Common myeloid progenitor, CD34-positive (primary cell): Measurements from ENCODE around the gene CDKL5.

Experiments used
- CTCF ChIA-PET: fragments of 350-600 bp; sonication (Branson Sonifier 250); formaldehyde crosslinking; loops from one replicate; lab custom pipeline; 2021; ENCODE audit warnings: antibody characterized with exemption; lab: Charles Lee
- POLR2A ChIA-PET: fragments of 350-600 bp; sonication (Branson Sonifier 250); formaldehyde crosslinking; loops from one replicate; lab custom pipeline; 2021; ENCODE audit warnings: antibody characterized with exemption; lab: Charles Lee
- DNase-seq, 3 donors: peaks; one replicate each; pipeline versions ENCODE4 v3.0.0 to v3.0.0-alpha.2; 2013
- H3K27ac ChIP-seq, 2 experiments: 1 replicate in 1 of 2; 2 replicates in 1 of 2; pipeline ENCODE4 v1.7.0; 2013; ENCODE audit warnings: inconsistent platforms in 2 of 2, low read length in 2 of 2, mild to moderate bottlenecking in 2 of 2, low read depth in 1 of 2, moderate library complexity in 1 of 2; ENCODE audit not compliant: severe bottlenecking in 2 of 2, insufficient read depth in 1 of 2, poor library complexity in 1 of 2
- H3K27me3 ChIP-seq, 5 experiments: replicated peaks in 2 of 5; 1 replicate in 3 of 5; 2 replicates in 2 of 5; pipeline versions ENCODE4 v1.6.1 to v1.7.0; 2013; ENCODE audit warnings: low read length in 4 of 5, mild to moderate bottlenecking in 2 of 5, moderate library complexity in 2 of 5, inconsistent platforms in 1 of 5; ENCODE audit not compliant: insufficient read depth in 5 of 5, control insufficient read depth in 4 of 5
- H3K36me3 ChIP-seq, 4 experiments: 1 replicate in 2 of 4; 2 replicates in 2 of 4; pipeline versions ENCODE4 v1.6.1 to v1.7.0; 2013; ENCODE audit warnings: low read length in 3 of 4, control low read depth in 1 of 4, mild to moderate bottlenecking in 1 of 4; ENCODE audit not compliant: control insufficient read depth in 4 of 4, insufficient read depth in 4 of 4
- H3K4me1 ChIP-seq, 4 experiments: 1 replicate in 3 of 4; 2 replicates in 1 of 4; pipeline versions ENCODE4 v1.6.1 to v1.7.1; 2013; ENCODE audit warnings: low read length in 3 of 4, mild to moderate bottlenecking in 3 of 4, control low read depth in 1 of 4, inconsistent platforms in 1 of 4, moderate library complexity in 1 of 4; ENCODE audit not compliant: control insufficient read depth in 4 of 4, insufficient read depth in 4 of 4; ENCODE audit errors: control extremely low read depth in 1 of 4
- H3K4me3 ChIP-seq, 7 experiments: 1 replicate in 4 of 7; 2 replicates in 3 of 7; pipeline versions ENCODE4 v1.5.1 to v1.7.0; 2013; ENCODE audit warnings: mild to moderate bottlenecking in 7 of 7, low read length in 6 of 7, moderate library complexity in 6 of 7, inconsistent platforms in 2 of 7, low read depth in 2 of 7, control low read depth in 1 of 7; ENCODE audit not compliant: insufficient read depth in 4 of 7, control insufficient read depth in 1 of 7; ENCODE audit errors: extremely low read depth in 1 of 7
- H3K9me3 ChIP-seq, 5 experiments: 1 replicate in 4 of 5; 2 replicates in 1 of 5; pipeline versions ENCODE4 v1.6.1 to v1.7.1; 2013; ENCODE audit warnings: low read length in 4 of 5, mild to moderate bottlenecking in 2 of 5, inconsistent platforms in 1 of 5, low read depth in 1 of 5, moderate library complexity in 1 of 5; ENCODE audit not compliant: control insufficient read depth in 4 of 5, insufficient read depth in 2 of 5; ENCODE audit errors: control extremely low read depth in 1 of 5
- WGBS: methylation state at CpG from one replicate; pipeline ENCODE4 v1.1.5; 2013; ENCODE audit not compliant: insufficient coverage; 5-methylcytosine and 5-hydroxymethylcytosine counted together

The CDKL5 gene

DNA sequence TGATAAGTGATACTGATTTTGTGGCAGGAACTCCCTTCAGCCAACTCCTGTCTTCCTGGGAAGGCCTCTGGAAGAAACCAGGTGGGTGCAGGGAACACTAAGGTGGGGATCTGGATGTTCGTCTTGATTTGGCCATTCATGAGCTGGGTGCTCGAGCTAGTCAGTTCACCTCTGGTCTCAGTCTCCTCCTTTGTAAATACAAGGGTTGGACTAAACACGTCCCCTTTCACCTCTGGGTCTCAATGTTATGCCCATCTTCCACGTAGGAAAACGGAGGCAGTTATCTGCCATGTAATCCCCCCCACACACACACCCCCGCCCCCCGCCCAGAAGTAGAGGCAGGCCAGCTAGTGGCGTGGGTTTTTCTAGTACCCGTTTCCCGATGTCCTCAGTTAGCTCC, 250.6 kb downstream of the CDKL5 start:
- DNase-seq, result no peak
- WGBS, result 83% methylated on average over 4 of the region's 10 CpGs

DNA sequence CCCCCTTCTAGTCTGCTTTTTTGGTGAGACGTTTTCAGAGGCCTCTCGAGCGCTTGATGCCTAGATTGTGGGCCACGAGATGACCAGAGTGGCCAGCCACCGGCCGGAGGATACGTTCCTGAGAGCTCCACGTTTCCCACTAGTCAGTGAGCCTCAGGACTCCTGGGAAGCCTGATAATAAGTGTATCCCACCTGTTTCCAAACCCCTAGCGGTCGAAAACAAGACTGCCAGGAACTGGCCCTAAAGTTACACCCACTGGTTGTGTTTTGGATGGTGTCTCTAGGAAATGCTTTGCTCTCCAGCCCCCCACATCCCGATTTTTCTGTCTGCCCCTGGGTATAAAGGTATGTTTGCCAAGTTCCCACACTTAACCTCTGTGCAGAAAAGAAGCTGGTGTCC, 251.1 kb downstream of the CDKL5 start:
- ChIA-PET POLR2A (no interaction called here), CTCF (no interaction called here)
- Histone ChIP-seq H3K9me3 (no peaks in the 10 kb centered on the region), H3K36me3 (no peaks in the 10 kb centered on the region), H3K4me3 (no peak overlapping the region), H3K27me3 (peaks cover 0 to 10% (median 0%) of the 10 kb centered on the region in 5 experiments), H3K27ac (no peak overlapping the region), H3K4me1 (peaks cover 0 to 19% (median 1%) of the 10 kb centered on the region in 4 experiments)
- no peak for DNase-seq
- WGBS, result 77% methylated on average over 8 of the region's 11 CpGs

More for the DNA sequence above, 250.6 kb downstream of the CDKL5 start:
- Histone ChIP-seq H3K27me3 (peaks cover 0 to 10% (median 0%) of the 10 kb centered on the region in 5 experiments), H3K4me1 (peaks cover 0 to 19% (median 1%) of the 10 kb centered on the region in 4 experiments), H3K4me3 (no peak overlapping the region), H3K27ac (no peak overlapping the region), H3K36me3 (no peaks in the 10 kb centered on the region), H3K9me3 (no peaks in the 10 kb centered on the region)
- CTCF ChIA-PET, result no interaction called here
- POLR2A ChIA-PET, result no interaction called here

DNA sequence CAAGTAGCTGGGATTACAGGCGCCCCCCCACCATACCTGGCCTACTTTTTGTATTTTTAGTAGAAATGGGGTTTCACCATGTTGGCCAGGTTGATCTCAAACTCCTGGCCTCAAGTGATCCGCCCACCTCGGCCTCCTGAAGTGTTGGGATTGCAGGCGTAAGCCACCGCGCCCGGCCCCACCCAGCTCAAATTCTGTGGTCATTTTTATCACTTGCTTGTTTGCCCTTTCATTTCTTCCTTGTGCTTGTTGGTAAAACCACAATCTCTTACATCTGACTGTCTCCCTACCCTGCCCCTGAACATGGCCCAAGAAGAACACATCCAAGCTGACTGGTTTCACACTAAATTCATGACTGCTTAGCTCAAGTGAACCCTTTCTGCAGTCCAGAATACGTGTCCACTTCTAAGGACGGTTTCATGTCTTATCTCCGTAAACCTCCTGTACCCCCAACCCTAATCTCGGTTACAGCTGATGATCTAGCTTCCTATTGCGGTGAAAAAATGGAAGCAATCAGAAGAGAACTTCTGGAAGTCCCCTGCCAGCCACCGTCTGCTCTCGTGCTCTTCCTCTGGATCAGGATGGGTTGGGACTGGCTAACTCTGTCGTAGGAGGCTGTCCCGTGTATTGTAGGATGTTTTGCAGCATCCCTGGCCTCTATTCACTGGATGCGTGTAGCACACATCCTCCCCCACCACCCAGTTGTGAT, 251.9 kb downstream of the CDKL5 start:
- H3K4me1 ChIP-seq, result peaks cover 0 to 19% (median 1%) of the 10 kb centered on the region in 4 experiments
- H3K36me3 ChIP-seq, result no peaks in the 10 kb centered on the region
- H3K27ac ChIP-seq, result no peak overlapping the region
- ChIA-PET POLR2A (interaction anchor here (0.6 kb wide), 2 partner anchors 53 to 85 kb away, joined by 3 read pairs; no protein-coding TSS in a partner anchor), CTCF (interaction anchor here (0.7 kb wide), 1 partner anchor 244 kb away, joined by 3 read pairs; no protein-coding TSS in a partner anchor)
- 32% methylated on average over 9 of the region's 17 CpGs for WGBS
- DNase-seq, result peak; percentile 64 to 90 (median 89)
- H3K9me3 ChIP-seq, result no peaks in the 10 kb centered on the region
- peak overlapping the region in 1 of 7 experiments; percentile 23 for H3K4me3 ChIP-seq
- peaks cover 0 to 10% (median 0%) of the 10 kb centered on the region in 5 experiments for H3K27me3 ChIP-seq

DNA sequence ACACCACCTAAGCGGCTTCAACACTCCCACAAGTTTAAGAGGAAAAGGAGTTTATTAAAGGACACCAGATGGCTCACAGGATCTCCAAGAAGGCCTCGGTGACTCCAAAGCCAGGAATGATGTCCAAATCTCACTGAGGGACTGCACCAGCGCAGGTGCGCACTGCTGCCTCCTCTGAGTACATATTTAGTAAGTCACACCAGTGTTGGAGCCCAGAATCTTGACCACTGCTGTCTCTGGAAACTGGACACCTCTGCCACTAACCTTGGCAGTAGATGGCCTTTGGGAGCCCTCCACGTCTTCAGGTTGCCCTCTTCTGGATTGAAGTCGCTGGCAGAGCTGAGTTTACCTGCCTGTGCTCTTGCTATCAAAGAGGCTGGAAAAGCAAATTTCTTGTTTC, 256.6 kb downstream of the CDKL5 start:
- H3K4me1 ChIP-seq, result peaks cover 0 to 6% (median 1%) of the 10 kb centered on the region in 4 experiments
- CTCF ChIA-PET, result no interaction called here
- WGBS, result 90% methylated on average over 6 of the region's 6 CpGs

DNA sequence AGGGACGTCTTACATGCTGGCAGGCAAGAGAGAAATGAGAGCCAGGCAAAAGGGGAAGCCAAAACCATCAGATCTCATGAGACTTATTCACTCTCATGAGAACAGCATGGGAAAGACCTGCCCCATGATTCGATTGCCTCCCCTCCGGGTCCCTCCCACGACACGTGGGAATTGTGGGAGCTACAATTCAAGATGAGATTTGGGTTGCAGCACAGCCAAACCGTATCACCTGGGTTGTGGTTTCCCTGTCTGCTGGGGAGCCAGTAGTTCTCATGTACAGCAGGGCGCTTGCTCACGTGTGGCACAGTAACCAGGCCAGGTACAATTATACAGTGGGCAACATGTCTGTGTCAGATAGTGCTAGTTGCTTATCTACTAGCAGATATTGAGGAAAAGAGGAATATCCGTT, 257.6 kb downstream of the CDKL5 start:
- Histone ChIP-seq H3K27me3 (no peaks in the 10 kb centered on the region), H3K27ac (no peak overlapping the region), H3K4me3 (no peak overlapping the region), H3K36me3 (no peaks in the 10 kb centered on the region), H3K4me1 (no peaks in the 10 kb centered on the region), H3K9me3 (no peaks in the 10 kb centered on the region)
- WGBS, result 80% methylated on average over 8 of the region's 9 CpGs
- POLR2A ChIA-PET, result no interaction called here
- CTCF ChIA-PET, result no interaction called here
- DNase-seq, result no peak

More for the DNA sequence above, 256.6 kb downstream of the CDKL5 start:
- Histone ChIP-seq H3K9me3 (no peaks in the 10 kb centered on the region), H3K27ac (no peak overlapping the region), H3K4me3 (no peak overlapping the region), H3K27me3 (no peaks in the 10 kb centered on the region), H3K36me3 (no peaks in the 10 kb centered on the region)
- no peak for DNase-seq
- POLR2A ChIA-PET, result no interaction called here

DNA sequence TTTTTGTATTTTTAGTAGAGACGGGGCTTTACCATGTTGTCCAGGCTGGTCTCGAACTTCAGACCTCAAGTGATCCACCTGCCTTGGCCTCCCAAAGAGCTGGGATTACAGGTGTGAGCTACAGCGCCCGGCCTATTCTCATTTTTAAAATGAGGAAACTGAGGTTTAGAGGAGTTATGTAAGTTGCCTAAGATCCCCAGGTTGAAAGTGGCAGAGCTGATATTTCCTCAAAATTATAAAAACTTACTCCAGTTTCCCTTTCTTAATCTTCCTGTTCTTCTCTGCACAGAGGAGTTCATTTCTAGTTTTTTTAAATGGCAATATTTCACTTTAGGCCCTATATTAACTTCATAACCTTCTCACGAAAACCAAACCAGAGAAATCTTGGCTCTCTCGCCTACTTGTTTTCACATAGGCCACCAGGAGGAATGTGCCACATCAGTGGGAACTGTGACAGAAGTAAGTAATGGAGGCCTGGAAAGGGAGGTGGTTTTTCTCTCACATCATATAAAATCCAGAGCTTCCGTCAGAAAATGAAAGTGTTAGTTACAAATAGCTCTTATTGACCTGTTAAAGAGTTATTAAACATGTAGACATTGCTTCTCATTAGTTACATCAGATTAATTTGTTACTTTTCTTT, 262.6 kb downstream of the CDKL5 start:
- ChIA-PET CTCF (interaction anchor here (1.1 kb wide), 1 partner anchor 196 kb away, joined by 3 read pairs; no protein-coding TSS in a partner anchor), POLR2A (no interaction called here)
- peaks cover 0 to 2% (median 0%) of the 10 kb centered on the region in 5 experiments for H3K27me3 ChIP-seq
- 95% methylated on average over 2 of the region's 7 CpGs for WGBS
- H3K4me1 ChIP-seq, result no peaks in the 10 kb centered on the region
- H3K4me3 ChIP-seq, result no peak overlapping the region
- DNase-seq, result peak in 1 of 3 donors; percentile 11
- H3K36me3 ChIP-seq, result no peaks in the 10 kb centered on the region
- H3K27ac ChIP-seq, result no peak overlapping the region
- H3K9me3 ChIP-seq, result no peaks in the 10 kb centered on the region

DNA sequence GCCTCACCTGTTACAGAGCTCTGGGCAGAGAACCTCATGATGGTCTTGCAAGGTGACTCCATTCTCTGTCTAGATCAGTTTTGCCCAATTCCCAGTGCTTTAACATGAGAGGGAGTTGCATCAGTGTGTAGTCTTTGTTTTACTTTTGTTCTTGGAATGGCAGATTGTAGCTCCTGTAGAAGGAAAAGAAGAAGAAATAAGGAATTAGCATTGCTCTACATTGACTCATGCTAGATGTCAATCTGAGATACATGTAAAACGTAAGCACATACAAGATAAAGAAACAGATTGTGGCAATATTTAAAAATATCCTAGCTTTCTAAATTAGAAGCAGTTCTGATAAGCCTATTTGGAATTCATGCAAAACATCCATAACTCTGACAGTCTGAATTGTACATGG, 266.0 kb downstream of the CDKL5 start:
- Histone ChIP-seq H3K27me3 (peaks cover 0 to 2% (median 0%) of the 10 kb centered on the region in 5 experiments), H3K9me3 (peaks cover 0 to 7% (median 0%) of the 10 kb centered on the region in 5 experiments), H3K4me1 (no peaks in the 10 kb centered on the region), H3K27ac (no peak overlapping the region), H3K36me3 (no peaks in the 10 kb centered on the region), H3K4me3 (no peak overlapping the region)
- ChIA-PET POLR2A (no interaction called here), CTCF (no interaction called here)
- WGBS, result no CpG with 5 or more reads among the region's 1 CpG
- no peak for DNase-seq
